IPS DF 4.7 (cell line): ENCODE data around the gene OPTC.

Experiments used
- DNase-seq: peaks from one replicate; pipeline ENCODE4 v3.0.0-alpha.2; 2013; ENCODE audit warnings: low spot score; ENCODE audit errors: extremely low read depth

OPTC gene

GRCh38 chr1:203491664-203492063 is 2.3 kb upstream of the OPTC start:
- DNase-seq: no peak

GRCh38 chr1:203492082-203492747 is 1.7 kb upstream of the OPTC start:
- no peak for DNase-seq

GRCh38 chr1:203492748-203493130 is 1.2 kb upstream of the OPTC start:
- no peak for DNase-seq

- DNase-seq: no peak
These were observed 1.9 kb downstream of the OPTC start for GRCh38 chr1:203495845-203496244.

DNA sequence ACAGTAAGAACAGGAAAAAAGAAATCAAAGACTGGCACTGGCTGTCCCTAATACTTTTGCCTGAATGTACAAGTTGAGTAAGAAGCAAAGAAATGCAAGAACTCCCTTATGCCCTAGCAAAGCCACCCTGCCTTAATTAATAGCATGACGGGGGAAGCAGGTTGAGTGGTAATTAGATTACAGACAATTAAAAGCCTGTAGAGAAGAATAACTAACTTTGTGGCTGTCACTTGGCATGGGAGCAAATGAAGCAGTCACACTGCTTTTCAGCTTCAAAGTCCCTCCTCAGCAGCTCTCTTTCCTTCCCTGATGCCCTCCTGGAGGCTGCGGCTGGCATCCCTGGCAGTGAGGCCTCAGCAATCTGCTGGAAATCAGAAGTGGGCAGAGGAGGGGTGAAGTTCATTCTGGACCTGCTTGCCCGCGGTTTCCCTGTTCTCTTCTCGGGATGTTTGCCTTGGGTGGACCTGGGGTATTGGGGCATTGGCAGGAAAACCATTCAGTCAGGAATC is 3.4 kb downstream of the OPTC start:
- no peak for DNase-seq

DNA sequence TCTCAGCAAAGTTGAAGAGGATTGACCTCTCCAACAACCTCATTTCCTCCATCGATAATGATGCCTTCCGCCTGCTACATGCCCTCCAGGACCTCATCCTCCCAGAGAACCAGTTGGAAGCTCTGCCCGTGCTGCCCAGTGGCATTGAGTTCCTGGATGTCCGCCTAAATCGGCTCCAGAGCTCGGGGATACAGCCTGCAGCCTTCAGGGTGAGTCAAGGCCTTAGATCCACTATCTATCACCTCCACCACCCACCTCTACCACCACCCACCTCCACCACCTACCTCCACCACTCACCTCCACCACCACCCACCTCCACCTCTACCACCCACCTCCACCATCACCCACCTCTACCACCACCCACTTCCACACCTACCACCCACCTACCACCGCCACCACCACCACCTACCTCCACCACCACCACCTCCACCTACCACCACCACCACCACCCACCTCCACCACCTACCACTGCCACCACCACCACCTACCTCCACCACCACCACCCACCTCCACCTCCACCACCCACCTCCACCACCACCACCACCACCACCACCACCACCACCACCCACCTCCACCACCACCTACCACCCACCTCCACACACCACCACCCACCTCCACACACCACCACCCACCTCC is 5.8 kb downstream of the OPTC start:
- DNase-seq: no peak

GRCh38 chr1:203500279-203500678 is 6.3 kb downstream of the OPTC start:
- no peak for DNase-seq

- no peak for DNase-seq
These were observed 9.9 kb downstream of the OPTC start for GRCh38 chr1:203503836-203504235.

DNA sequence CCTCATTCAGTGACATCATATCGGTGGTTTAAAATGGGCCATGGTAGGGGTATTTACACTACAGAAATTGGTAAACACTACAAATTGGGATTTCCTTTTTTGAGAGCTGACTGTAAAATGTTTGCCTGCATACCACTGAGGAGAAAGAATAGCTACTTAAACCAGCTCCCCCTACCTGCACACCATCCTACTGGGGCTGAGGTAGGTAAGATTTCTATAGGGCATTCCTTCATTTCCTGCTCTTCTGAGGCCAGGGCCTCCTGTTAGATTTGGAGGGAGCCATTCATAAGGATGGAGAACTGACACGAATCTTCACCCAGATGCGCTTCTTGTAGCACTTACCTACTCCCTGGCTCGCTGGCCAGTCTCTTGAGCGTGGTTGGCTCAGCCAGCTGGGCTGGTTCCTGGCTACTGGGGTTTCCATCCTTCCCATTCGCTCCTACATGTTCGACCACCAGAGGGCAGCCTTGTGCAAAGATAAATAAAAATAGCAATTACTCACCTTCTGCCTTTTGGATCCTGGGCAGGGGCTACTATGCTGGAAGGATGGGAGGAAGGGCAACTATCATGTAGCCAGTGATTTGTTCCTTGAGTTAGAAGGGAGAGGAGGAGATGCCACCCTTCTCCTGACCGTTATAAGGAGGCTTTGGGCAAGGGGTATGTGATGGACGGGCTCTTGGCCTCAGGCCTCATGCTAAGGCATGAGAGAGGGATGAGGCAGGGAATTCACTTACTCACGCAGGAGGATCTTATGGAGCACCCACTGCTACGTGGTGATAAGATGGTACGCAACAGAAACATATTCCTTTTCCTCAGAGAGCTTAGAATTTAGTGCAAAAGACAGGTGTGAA is 10.7 kb downstream of the OPTC start:
- peak; percentile 75 for DNase-seq

DNA sequence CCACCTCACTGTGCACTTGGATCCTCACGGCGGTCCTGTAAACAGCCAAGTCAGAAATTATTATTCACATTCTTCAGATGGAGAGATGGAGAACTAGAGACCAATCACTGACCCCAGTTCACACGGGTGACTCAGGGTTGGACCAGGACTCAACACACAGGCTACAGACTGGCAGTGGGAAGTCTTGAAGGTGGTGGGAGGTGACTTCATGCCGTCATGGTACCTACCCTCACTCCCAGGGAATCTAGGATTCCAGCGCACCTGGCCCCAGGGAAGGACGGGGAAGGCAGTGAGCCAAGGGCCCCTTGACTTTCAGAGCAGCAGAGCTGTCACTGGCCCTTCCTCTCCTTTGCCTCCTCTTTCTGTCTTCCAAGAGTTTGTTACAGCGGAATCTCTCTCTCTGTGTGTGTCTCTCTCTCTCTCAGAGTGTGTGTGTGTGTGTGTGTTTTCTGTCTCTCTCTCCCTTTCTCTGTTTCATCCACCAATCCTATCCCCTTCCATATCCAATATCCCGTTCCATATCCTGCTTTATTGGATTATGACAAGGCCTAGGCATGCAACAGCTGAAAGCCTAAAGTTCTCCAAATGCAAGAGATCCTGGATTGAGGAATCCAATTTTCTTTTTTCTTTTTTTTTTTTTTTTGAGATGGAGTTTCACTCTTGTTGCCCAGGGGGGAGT is 11.7 kb downstream of the OPTC start:
- DNase-seq: no peak

GRCh38 chr1:203506858-203507626 is 13.1 kb downstream of the OPTC start:
- no peak for DNase-seq

GRCh38 chr1:203507759-203508158 is 13.8 kb downstream of the OPTC start:
- no peak for DNase-seq

DNA sequence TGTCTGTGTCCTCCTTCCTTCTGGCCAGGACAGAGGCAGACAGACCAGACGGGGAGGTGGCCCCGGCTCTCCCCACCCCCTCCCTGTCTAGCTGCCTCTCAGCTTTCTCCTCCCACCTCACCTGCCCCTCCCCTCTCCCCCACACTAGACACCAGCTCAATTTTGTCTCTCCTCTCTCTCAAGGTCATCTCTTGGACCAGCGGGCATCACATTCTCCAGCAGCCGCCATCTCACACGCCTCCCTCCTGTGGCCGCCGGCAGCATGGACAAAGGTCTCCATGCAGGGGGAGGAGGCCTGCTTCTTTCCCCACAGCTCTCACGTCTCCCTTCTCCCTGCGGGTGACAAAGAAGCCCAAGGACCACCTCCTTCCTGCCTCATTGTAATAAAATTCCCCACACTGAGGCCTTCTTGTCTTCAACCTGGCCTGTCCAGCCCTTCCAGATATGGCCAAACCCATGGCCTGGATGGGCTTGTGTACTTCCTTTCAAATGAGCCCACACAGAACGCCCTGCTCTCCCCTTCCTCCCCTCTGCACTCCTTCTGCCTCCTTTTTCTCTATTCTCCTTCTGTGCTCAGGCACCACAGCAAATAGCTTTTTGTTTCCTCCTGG is 14.6 kb downstream of the OPTC start:
- no peak for DNase-seq

- no peak for DNase-seq
These were observed 15.2 kb downstream of the OPTC start for GRCh38 chr1:203509135-203509534.

- DNase-seq: no peak
These were observed 17.6 kb downstream of the OPTC start for GRCh38 chr1:203511513-203511912.

GRCh38 chr1:203511930-203512329 is 18.0 kb downstream of the OPTC start:
- DNase-seq: no peak

DNA sequence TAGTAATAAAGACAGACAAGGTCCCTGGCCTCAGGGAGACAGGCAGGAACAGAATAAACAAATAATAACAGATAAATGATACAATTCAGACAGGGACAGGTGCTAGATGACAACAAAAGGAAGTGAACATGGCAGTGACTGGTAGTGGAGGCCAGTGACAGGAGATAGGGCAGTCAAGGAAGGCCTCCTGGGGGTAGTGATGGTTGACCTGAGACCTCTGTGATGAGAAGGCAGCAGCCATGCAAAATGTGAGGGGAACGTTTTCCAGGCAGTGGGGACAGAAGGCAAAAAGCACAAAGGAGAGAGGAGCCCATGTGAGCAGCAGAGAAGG is 18.5 kb downstream of the OPTC start:
- DNase-seq: no peak

DNA sequence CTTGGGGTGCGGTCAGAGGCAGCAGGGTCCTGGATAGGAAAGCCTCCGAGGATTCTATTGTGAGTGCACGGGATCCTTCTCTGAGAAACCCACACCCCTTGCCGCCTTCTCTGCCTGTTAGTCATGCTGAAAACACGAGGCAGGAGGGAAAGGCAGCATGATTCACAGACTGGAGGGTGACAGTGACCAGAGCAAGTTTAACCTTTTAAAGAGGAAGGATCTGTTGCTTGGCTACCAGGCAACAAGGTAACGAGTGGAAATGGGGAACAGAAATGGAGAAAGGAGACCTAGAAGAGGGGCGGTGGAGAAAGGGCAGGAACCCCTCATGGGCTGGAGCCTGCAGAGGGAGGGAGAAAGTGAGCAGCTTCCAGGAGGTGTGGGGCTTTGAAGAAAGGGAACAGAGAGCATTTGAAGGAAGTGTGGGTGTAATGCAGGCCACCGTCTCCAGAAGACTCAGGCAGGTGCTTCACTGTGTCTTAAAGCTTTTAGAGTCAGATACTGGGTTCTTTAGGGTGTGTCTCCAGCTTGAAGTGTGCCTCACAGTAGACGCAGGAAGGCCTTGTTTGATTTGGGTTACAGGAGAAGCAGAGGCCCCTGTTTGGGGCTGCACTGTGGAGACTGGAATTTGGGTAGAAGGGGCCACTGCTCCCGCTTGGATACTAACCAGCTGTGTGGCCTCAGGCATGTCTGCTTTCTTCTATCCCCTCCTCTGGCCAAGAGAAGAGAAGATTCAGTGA is 19.1 kb downstream of the OPTC start:
- no peak for DNase-seq

- no peak for DNase-seq
These were observed 19.7 kb downstream of the OPTC start for GRCh38 chr1:203513585-203514031.

- no peak for DNase-seq
These were observed 22.2 kb downstream of the OPTC start for GRCh38 chr1:203516184-203516583.
